KMS-11 (cell line): ENCODE measurements around the gene SCAF8.

Experiments
- H2AFZ ChIP-seq: fragments of 200-600 bp; sonication (generic); 2 replicates; pipeline ENCODE4 v1.6.1; 2016; ENCODE audit warnings: antibody characterized with exemption, mixed run types, low read depth
- H3K27ac ChIP-seq: fragments of 200-600 bp; sonication (generic); 2 replicates; pipeline ENCODE4 v1.6.1; 2016; ENCODE audit warnings: mild to moderate bottlenecking, mixed run types
- H3K27me3 ChIP-seq: fragments of 200-600 bp; sonication (generic); 2 replicates; pipeline ENCODE4 v1.6.1; 2017; ENCODE audit warnings: mild to moderate bottlenecking, low read depth, mixed run types, moderate library complexity; ENCODE audit not compliant: insufficient read depth
- H3K36me3 ChIP-seq: fragments of 200-600 bp; sonication (generic); 2 replicates; pipeline ENCODE4 v1.6.1; 2017; ENCODE audit warnings: mild to moderate bottlenecking, mixed run types; ENCODE audit not compliant: insufficient read depth
- H3K4me1 ChIP-seq: fragments of 200-600 bp; sonication (generic); 2 replicates; pipeline ENCODE4 v1.6.1; 2016; ENCODE audit warnings: mild to moderate bottlenecking, low read depth, mixed run types; ENCODE audit not compliant: poor library complexity, severe bottlenecking
- H3K4me2 ChIP-seq: fragments of 200-600 bp; sonication (generic); 2 replicates; pipeline ENCODE4 v1.7.0; 2016; ENCODE audit warnings: mild to moderate bottlenecking, mixed run types
- H3K4me3 ChIP-seq: fragments of 200-600 bp; sonication (generic); IDR thresholded peaks from 2 replicates; pipeline ENCODE4 v1.6.1; 2017; ENCODE audit warnings: low read depth, low read length, mixed read lengths; ENCODE audit not compliant: insufficient read depth
- H3K79me2 ChIP-seq: fragments of 200-600 bp; sonication (generic); 2 replicates; pipeline ENCODE4 v1.6.1; 2016; ENCODE audit warnings: low read depth, mixed run types; ENCODE audit not compliant: insufficient read depth
- H3K9ac ChIP-seq: fragments of 200-600 bp; sonication (generic); 2 replicates; pipeline ENCODE4 v1.6.1; 2016; ENCODE audit warnings: mild to moderate bottlenecking, mixed run types
- H4K20me1 ChIP-seq: fragments of 200-600 bp; sonication (generic); 2 replicates; pipeline ENCODE4 v1.6.1; 2016; ENCODE audit warnings: mild to moderate bottlenecking, mixed run types; ENCODE audit not compliant: insufficient read depth
- TF ChIP-seq, protein P1 (sequence below): fragments of 200-600 bp; sonication (generic); conservative IDR thresholded peaks from 2 replicates; pipeline ENCODE4 v1.6.1; 2017; ENCODE audit warnings: low read depth, mild to moderate bottlenecking, antibody characterized with exemption, low read length, moderate library complexity, mixed read lengths

SCAF8 gene

DNA sequence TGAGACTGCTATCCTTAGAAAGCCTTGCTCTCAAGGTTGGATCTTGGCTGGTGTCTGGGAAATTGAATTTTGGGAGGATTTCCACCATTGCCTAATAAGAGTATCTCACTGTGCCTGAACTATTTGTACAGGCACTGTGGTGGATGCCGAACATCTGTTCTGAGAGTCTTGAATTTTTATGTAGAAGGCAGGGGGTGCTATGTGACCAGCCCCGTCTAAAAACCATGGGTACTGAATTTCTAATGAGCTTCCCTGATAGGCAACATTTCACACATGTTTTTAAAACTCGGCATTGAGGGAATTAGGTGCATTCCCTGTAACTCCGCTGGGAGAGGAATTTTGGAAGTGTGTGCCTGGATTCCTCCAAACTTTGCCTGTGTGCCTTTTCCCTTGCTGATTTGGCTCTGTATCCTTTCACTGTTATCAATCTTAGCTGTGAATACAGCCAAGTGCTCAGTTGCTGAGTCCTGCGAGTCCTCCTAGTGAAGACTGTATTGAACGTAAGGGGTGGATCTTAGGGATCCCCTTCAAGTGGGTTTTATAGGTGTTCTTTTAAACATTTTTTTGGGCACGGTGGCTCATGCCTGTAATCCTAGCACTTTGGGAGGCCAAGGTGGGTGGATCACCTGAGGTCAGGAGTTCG lies 27.6 kb upstream of the SCAF8 start:
- H3K36me3 ChIP-seq = no peaks in the 10 kb centered on the region
- H3K4me2 ChIP-seq = no peak overlapping the region
- no peaks in the 10 kb centered on the region for H4K20me1 ChIP-seq
- TF ChIP-seq, protein P1, sequence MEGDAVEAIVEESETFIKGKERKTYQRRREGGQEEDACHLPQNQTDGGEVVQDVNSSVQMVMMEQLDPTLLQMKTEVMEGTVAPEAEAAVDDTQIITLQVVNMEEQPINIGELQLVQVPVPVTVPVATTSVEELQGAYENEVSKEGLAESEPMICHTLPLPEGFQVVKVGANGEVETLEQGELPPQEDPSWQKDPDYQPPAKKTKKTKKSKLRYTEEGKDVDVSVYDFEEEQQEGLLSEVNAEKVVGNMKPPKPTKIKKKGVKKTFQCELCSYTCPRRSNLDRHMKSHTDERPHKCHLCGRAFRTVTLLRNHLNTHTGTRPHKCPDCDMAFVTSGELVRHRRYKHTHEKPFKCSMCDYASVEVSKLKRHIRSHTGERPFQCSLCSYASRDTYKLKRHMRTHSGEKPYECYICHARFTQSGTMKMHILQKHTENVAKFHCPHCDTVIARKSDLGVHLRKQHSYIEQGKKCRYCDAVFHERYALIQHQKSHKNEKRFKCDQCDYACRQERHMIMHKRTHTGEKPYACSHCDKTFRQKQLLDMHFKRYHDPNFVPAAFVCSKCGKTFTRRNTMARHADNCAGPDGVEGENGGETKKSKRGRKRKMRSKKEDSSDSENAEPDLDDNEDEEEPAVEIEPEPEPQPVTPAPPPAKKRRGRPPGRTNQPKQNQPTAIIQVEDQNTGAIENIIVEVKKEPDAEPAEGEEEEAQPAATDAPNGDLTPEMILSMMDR = no peak
- H3K27ac ChIP-seq = no peak overlapping the region
- no peaks in the 10 kb centered on the region for H3K27me3 ChIP-seq
- no peak overlapping the region for H3K4me3 ChIP-seq
- no peak overlapping the region for H3K9ac ChIP-seq
- no peaks in the 10 kb centered on the region for H3K4me1 ChIP-seq
- no peaks in the 10 kb centered on the region for H3K79me2 ChIP-seq
- H2AFZ ChIP-seq = no peak overlapping the region

DNA sequence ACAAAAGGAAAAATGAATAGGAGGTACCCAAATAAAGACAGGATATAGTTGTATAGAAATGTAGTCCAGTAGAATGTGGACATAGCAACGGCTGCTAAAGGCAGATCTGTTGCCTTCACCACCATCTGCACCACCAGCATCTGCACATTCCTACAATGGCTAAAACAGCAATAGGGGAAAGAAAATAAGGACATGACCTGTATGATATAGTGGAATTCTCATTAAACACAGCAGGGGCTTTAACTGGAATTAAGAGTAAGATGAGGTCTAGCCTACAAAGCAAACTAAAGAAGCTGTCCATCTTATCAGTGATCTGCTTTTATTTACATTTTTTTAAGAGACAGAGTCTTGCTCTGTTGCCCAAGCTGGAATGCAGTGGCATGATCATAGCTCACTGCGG lies 26.8 kb upstream of the SCAF8 start:
- H3K27ac ChIP-seq = no peak overlapping the region
- no peak overlapping the region for H3K4me3 ChIP-seq
- no peaks in the 10 kb centered on the region for H3K4me1 ChIP-seq
- no peaks in the 10 kb centered on the region for H4K20me1 ChIP-seq
- no peaks in the 10 kb centered on the region for H3K27me3 ChIP-seq
- H3K36me3 ChIP-seq = no peaks in the 10 kb centered on the region
- H2AFZ ChIP-seq = no peak overlapping the region
- no peak overlapping the region for H3K4me2 ChIP-seq
- no peak overlapping the region for H3K9ac ChIP-seq
- H3K79me2 ChIP-seq = no peaks in the 10 kb centered on the region
- TF ChIP-seq, protein P1 = no peak

DNA sequence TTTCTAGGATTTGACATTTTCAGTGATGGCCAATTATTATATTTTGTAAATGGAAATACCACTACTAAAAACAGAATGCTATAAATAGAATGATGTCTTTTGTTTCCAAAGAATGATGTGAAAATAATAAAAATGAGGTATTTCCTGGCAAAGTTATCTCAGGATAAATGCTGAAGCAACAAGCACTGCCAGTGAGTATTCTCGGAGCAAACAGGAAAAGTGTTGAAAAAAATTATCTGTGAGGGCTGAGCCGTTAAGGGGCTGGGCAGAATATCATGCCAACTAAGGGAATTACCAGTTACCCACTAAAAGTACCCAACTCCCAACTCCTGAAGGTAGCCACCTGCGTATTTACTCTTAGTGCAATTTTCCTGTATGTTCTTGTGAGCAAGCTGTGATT lies 23.6 kb upstream of the SCAF8 start:
- Histone ChIP-seq H3K27ac (no peak overlapping the region), H3K4me3 (no peak overlapping the region), H3K4me1 (no peaks in the 10 kb centered on the region), H4K20me1 (no peaks in the 10 kb centered on the region), H3K4me2 (no peak overlapping the region), H2AFZ (no peak overlapping the region), H3K79me2 (no peaks in the 10 kb centered on the region), H3K27me3 (no peaks in the 10 kb centered on the region), H3K36me3 (no peaks in the 10 kb centered on the region), H3K9ac (no peak overlapping the region)
- TF ChIP-seq, protein P1 = no peak

DNA sequence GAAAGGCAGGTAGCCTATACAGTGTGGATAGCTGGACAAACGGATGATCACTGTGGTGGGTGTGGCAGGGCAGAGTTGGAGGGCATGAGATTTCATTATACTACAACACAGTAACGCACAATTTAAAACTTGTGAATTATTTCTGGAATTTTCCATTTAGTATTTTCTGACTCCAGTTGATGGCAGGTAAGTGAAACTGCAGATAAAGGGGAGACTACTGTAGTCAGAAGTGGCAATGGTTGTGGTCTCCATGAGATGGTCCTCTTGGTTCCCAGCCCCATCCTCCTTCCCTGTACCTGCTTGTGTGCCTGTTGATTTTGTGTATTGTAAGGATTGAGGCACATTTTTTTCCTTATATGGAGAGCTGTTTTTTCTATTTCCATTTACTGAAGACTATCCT lies 22.5 kb upstream of the SCAF8 start:
- Histone ChIP-seq H3K4me2 (no peak overlapping the region), H3K27ac (no peak overlapping the region), H3K27me3 (no peaks in the 10 kb centered on the region), H3K4me3 (no peak overlapping the region), H3K4me1 (no peaks in the 10 kb centered on the region), H4K20me1 (no peaks in the 10 kb centered on the region), H3K9ac (no peak overlapping the region), H2AFZ (no peak overlapping the region), H3K79me2 (no peaks in the 10 kb centered on the region), H3K36me3 (no peaks in the 10 kb centered on the region)
- TF ChIP-seq, protein P1 = no peak
